Lower lobe of right lung (tissue), 2 donors: ENCODE measurements around the gene PTPRE. TPM values are rescaled to one million over a fixed set of nuclear protein-coding genes. Genes with fewer than 3 reads are reported as not detected.

Source experiments
- ATAC-seq, 2 donors: fragments of 200-7000 bp; cut with Tn5 transposase; one replicate each; pipeline ENCODE4 v1.9.1; 2020 to 2022; ENCODE audit warnings: mild to moderate bottlenecking in 2 of 2, moderate library complexity in 2 of 2
- DNase-seq: peaks from one replicate; pipeline ENCODE4 v3.0.0-alpha.2; 2020
- H3K27ac ChIP-seq: fragments of 200-600 bp; one replicate; pipeline ENCODE4 v1.8.0; 2022
- H3K27me3 ChIP-seq: fragments of 200-600 bp; one replicate; pipeline ENCODE4 v1.8.0; 2022; ENCODE audit warnings: low read depth
- H3K36me3 ChIP-seq: fragments of 200-600 bp; one replicate; pipeline ENCODE4 v1.8.0; 2022; ENCODE audit warnings: mild to moderate bottlenecking
- H3K4me1 ChIP-seq: fragments of 200-600 bp; one replicate; pipeline ENCODE4 v1.8.0; 2022
- H3K4me3 ChIP-seq: fragments of 200-600 bp; one replicate; pipeline ENCODE4 v1.8.0; 2022; ENCODE audit warnings: mild to moderate bottlenecking
- H3K9me3 ChIP-seq: fragments of 200-600 bp; one replicate; pipeline ENCODE4 v1.8.0; 2022
- CTCF ChIP-seq: fragments of 200-600 bp; IDR thresholded peaks from one replicate; pipeline ENCODE4 v1.8.0; 2022; ENCODE audit warnings: antibody characterized with exemption, mild to moderate bottlenecking
- intact Hi-C: fragments of 100-400 bp; cut with DNase I; formaldehyde crosslinking; loops from one replicate; pipeline ENCODE4 v1.11.0; 2022
- total RNA-seq: library from RNA; stranded (reverse); fragmentation: NEBNext Ultra II Directional; extraction: Animal tissue kit (Norgen Biotek cat#: 25700); gene quantifications from one replicate; pipeline ENCODE4 v1.2.1, GENCODE V29; 2021
- donor health status: DM: no; HTN: yes; CAD: no; lungs with severe emphysema.

The PTPRE gene
- total RNA-seq, 1 donor from 2014 or later, result 60.5 TPM

- H3K9me3 ChIP-seq, result no peaks in the 10 kb centered on the region
- H3K36me3 ChIP-seq, result no peaks in the 10 kb centered on the region
- no peak overlapping the region for H3K4me3 ChIP-seq
- H3K27me3 ChIP-seq, result no peaks in the 10 kb centered on the region
- no peak for TF ChIP-seq CTCF
- intact Hi-C loops, result no loop called here
- DNase-seq (no peak), ATAC-seq (no peak)
- H3K27ac ChIP-seq, result no peak overlapping the region
- no peaks in the 10 kb centered on the region for H3K4me1 ChIP-seq
Measured at GRCh38 chr10:128040096-128040495, 133.2 kb downstream of the PTPRE start.

DNA sequence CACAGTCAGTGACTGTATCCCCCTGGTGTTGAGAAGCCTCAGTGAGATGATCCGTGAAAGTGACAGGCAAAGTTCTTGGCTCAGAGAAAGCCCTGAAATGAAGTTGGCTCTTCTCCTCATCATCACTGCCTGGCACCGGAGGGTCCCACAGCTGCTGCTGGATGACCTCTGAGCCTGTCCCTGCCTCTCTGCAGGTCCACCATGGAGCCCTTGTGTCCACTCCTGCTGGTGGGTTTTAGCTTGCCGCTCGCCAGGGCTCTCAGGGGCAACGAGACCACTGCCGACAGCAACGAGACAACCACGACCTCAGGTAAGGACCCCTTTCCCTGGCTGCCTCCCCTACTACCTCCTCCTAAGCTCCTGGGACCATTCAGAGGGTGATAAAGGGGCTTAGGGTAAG is 133.8 kb downstream of the PTPRE start:
- Histone ChIP-seq H3K36me3 (no peaks in the 10 kb centered on the region), H3K4me3 (no peak overlapping the region), H3K9me3 (no peaks in the 10 kb centered on the region), H3K27ac (no peak overlapping the region), H3K4me1 (peaks cover 5% of the 10 kb centered on the region), H3K27me3 (no peaks in the 10 kb centered on the region)
- no peak for ATAC-seq
- no peak for TF ChIP-seq CTCF
- DNase-seq, result no peak
- intact Hi-C loops, result no loop called here

DNA sequence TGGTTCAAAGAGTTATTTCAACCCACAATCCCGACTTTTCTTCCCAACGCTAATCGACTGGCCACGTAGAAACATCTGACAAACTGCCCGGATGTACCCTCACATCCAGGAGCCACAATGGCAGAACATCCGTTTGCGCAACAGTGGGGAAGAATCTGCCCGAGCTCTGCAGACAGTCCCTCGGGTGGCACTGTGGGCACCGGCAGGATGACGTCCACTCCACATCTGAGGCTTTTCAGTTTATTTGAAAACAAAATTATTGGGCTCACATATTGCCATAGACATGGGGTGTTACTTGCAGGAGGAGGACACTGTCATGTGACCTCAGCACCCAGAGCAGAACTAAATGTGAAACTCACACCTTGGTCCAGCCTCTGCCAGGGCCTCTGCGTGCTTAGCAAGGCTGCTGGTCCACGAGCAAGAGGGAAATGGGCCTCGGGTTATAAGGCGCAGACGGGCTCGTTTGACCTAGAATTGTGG is 135.3 kb downstream of the PTPRE start:
- no peak for ATAC-seq
- H3K4me3 ChIP-seq, result no peak overlapping the region
- H3K9me3 ChIP-seq, result no peaks in the 10 kb centered on the region
- no peaks in the 10 kb centered on the region for H3K36me3 ChIP-seq
- intact Hi-C loops, result no loop called here
- no peak for DNase-seq
- no peak for TF ChIP-seq CTCF
- no peak overlapping the region for H3K27ac ChIP-seq
- H3K4me1 ChIP-seq, result peaks cover 18% of the 10 kb centered on the region
- no peaks in the 10 kb centered on the region for H3K27me3 ChIP-seq

DNA sequence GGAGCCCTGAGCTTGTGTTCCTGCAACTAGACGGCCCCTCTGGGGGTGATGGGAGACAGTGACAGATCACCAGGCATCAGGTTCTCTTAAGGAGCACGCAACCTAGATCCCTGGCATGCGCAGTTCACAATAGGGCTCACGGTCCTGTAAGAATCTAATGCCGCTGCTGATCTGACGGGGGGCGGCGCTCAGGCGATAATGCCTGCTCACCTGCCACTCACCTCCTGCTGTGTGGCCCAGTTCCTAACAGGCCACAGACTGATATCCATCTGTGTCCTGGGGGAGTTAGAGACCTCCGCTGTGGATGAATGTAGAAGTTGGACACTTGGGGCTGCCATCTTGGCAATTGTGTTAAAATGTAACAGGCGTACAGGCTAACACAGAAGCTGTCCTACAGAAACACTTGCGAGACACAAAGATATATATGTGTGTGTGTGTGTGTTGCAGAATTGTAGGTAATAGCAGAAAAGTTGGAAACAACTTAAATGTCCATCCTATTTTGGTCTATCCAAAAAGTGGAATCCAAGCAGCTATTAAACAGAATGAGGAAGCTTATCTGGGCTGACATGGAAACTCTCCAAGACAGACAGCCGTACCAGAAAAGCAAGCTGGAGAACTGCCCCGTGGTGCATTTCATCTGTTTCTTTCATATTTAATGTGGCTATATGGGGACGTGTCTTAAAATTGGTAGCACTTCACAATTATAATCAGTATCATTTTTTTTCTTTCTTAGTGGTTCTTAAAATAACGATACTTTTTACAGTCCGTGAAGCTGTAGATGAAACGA is 136.5 kb downstream of the PTPRE start:
- Histone ChIP-seq H3K27ac (no peak overlapping the region), H3K36me3 (no peaks in the 10 kb centered on the region), H3K27me3 (no peaks in the 10 kb centered on the region), H3K4me1 (peaks cover 31% of the 10 kb centered on the region), H3K4me3 (no peak overlapping the region), H3K9me3 (no peaks in the 10 kb centered on the region)
- TF ChIP-seq CTCF, result no peak
- ATAC-seq (no peak), DNase-seq (no peak)
- intact Hi-C loops, result no loop called here

GRCh38 chr10:128044186-128044585 is 137.3 kb downstream of the PTPRE start:
- peaks cover 38% of the 10 kb centered on the region for H3K4me1 ChIP-seq
- H3K9me3 ChIP-seq, result no peaks in the 10 kb centered on the region
- ATAC-seq (no peak), DNase-seq (no peak)
- no peak overlapping the region for H3K27ac ChIP-seq
- no peak overlapping the region for H3K4me3 ChIP-seq
- intact Hi-C loops, result no loop called here
- no peaks in the 10 kb centered on the region for H3K27me3 ChIP-seq
- H3K36me3 ChIP-seq, result no peaks in the 10 kb centered on the region
- no peak for TF ChIP-seq CTCF
